RPMI7951 (cell line): Measurements from ENCODE around the gene ZNRF1. TPM values are rescaled to one million over a fixed set of nuclear protein-coding genes. Genes with fewer than 3 reads are reported as not detected.
A peak's percentile ranks its signal among the peaks of the same experiment; 100 is the strongest.

Experiments used
- DNase-seq: peaks from one replicate; pipeline ENCODE4 v3.0.0-alpha.2; 2012; ENCODE audit warnings: low read depth
- total RNA-seq: library from RNA; depleted of rRNA; stranded (reverse); fragments of >200 nt; shearing (Covaris generic); gene quantifications from 2 replicates; pipeline ENCODE4 v1.2.3, GENCODE V29; 2014

Gene ZNRF1
- total RNA-seq, 1 experiment from 2014 or later, result 12.0 TPM

GRCh38 chr16:75097191-75097761 is 98.5 kb downstream of the ZNRF1 start:
- DNase-seq, result no peak

DNA sequence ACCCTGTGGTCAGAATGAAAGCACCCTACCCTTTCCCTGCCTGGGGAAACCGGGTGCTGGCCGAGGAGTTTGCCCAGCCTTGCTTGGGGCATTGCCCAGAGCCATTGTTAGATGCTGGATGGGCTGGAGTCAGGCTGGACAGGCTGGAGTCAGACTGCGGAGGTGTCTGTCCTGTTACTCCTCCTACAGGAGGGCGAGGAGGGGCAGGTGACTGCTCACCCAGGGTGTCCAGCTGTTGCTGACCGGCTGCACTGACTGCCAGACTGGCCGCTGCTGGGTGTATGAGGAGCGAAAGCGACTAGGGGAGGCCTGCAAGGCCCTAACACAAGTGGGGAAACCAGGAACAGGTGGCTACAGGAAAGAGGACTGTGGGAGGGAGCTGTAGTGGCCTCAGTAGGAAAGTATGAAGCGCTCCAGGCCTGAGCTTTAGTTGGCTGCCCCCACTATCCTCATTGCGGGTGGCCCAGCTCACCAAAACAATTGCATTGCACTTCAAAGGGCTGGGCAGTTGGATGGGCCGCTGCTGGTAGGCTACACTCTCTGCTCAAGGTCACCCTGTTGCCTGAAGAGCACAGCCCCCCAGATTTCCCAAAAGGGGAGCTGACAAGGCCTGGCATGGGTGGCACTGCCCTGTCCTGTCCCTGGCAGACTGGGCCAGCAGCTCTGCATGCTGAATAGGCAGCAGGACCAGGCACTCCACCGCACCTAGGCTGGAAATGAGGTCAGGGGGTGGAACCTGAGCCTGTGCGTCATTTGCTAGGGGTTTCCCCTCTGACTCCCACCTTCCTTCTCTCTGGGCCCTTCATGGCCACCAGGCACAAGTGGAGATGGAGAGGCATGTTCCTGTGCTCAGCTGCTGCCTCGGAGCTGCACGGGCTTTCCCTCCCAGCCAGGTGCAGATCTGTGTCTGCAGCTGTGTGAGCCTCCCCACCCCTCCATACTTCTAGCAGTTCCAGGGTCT is 99.4 kb downstream of the ZNRF1 start:
- no peak for DNase-seq

GRCh38 chr16:75099075-75099667 is 100.3 kb downstream of the ZNRF1 start:
- DNase-seq, result no peak

GRCh38 chr16:75099738-75100602 is 101.1 kb downstream of the ZNRF1 start:
- DNase-seq, result peak; percentile 15

- DNase-seq, result no peak
Observed at GRCh38 chr16:75100603-75100990, 101.8 kb downstream of the ZNRF1 start.

- no peak for DNase-seq
Observed at GRCh38 chr16:75101635-75102034, 102.8 kb downstream of the ZNRF1 start.

- no peak for DNase-seq
Observed at GRCh38 chr16:75102595-75102994, 103.8 kb downstream of the ZNRF1 start.

GRCh38 chr16:75103994-75104393 is 105.2 kb downstream of the ZNRF1 start:
- no peak for DNase-seq

DNA sequence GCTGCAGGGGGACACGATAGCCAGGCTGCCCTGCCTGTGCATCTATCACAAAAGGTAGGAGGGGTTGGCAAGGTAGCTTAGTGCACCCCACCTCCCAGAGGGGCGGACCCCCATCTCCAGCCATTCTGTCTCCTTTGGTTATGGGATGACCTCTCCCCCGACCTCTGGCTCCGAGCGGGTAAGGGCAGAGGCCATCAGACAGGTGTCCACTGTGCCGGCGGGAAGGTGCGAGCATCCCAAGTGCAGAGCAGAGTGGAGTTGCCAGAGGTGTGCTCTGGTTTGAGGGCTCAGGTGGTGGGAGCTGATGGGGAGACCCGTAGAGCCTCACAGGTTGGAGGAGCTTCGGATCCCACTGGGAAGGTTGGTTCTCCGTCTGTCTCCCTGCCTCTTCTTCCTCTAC is 106.0 kb downstream of the ZNRF1 start:
- DNase-seq, result no peak

- peak; percentile 80 for DNase-seq
Observed at GRCh38 chr16:75105306-75106061, 106.7 kb downstream of the ZNRF1 start.

- no peak for DNase-seq
Observed at GRCh38 chr16:75106351-75107274, 107.8 kb downstream of the ZNRF1 start.

DNA sequence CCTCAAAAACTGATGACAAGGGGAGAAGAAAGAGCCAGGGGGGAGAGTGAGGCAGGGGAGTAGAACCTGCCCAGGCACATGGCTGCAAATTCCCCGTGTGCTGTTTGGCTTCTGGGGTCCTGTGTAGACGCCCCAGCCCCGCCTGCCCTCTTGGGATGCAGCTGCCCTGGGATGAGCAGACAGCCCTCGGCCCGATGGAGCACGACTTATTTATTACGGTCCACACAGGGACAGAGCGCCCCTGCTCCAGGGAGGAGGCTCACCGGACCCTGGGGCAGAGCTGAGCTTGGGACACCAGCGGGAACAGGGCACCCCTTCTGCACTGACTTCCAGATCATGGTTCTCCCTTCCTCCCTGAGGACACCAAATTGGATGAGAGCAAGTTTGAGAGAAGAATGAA is 108.7 kb downstream of the ZNRF1 start:
- no peak for DNase-seq

- peak; percentile 98 for DNase-seq
Observed at GRCh38 chr16:75108792-75109731, 110.2 kb downstream of the ZNRF1 start.

GRCh38 chr16:75109732-75110243 is 111.0 kb downstream of the ZNRF1 start:
- DNase-seq, result peak; percentile 16

DNA sequence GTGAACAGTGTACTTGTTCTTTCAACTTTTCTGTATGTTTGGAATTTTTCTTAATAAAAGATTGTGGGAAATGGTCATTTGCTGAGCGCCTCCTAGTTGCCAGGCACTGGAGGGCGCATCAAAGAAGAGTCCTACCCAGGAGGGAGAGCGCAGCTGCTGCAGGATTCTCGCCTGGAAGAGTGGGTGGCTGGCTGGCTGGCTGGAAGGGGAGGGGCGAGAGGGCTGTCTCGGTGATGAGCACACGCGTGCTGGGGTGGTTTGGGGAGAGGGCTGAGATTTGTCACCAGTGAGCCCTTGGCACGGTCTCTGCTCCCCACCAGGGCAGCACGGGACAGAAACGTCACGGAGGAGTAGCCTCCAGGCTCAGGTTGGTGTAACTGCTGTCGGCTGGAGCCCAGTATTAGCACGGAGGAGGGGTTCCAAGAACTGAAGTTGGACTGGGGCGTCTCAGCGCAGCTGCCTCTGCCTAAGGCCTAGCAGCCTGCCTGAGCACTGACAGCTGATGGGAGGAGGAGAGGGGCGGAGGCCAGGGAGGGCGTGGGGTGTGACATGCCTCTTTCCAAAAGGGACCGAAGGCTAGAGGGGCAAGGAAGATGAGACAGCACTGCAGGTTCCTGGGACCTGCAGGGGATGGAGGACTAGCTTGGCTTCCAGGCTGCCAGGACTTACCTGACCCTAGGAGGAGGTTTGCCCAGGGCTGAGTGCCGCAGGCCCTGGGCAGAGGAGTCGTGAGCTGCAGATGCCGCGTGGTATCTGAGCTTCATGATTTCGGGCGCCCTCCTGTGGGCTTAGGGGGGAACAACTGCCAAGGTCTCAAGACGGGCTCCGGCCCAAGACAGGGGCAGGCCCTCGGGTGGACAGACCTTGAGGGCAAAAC is 112.1 kb downstream of the ZNRF1 start:
- DNase-seq, result peak; percentile 82

DNA sequence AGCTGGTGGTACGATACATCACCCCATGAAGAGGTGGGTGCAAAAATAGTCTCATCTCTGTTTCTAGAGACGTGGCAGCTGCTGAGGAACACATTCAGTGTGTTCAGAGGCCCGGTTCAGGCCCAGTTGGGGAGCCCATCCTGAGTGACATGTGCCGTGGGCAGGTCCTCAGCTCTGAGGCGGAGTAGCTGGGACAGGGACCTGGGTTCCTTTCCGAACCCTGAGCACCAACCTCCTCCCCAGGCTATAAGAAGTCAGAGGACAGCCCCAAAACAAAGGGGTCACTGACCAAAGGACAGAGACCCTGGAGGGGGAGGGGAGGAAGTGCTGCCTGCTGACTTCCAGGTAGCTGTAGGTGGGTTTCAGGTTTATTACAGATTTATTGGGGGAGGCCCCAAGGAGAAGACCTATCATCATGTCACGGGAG is 112.7 kb downstream of the ZNRF1 start:
- no peak for DNase-seq

- DNase-seq, result no peak
Observed at GRCh38 chr16:75111961-75112733, 113.3 kb downstream of the ZNRF1 start.
